RWPE2 (cell line): ENCODE measurements around the gene TCN2.
"Not testable (repeated sequence)": the region's sequence is repeated elsewhere in the genome, so short reads cannot be mapped to it uniquely, and the experiment has no call there.

Experiments
- ATAC-seq: fragments of 200-7000 bp; cut with Tn5 transposase; 3 replicates; pipeline ENCODE4 v1.9.1; 2021; ENCODE audit warnings: low read depth
- DNase-seq: peaks from one replicate; pipeline ENCODE4 v3.0.0-alpha.2; 2020; ENCODE audit warnings: low spot score
- H3K27ac ChIP-seq: fragments of 450-650 bp; 2 replicates; pipeline ENCODE4 v1.5.1; 2017; ENCODE audit warnings: mild to moderate bottlenecking; ENCODE audit not compliant: poor library complexity, severe bottlenecking
- H3K27me3 ChIP-seq: fragments of 250-450 bp; sonication (Bioruptor Pico); 2 replicates; pipeline ENCODE4 v1.5.1; 2021; ENCODE audit warnings: mild to moderate bottlenecking, moderate library complexity; ENCODE audit not compliant: insufficient read depth, poor library complexity, severe bottlenecking
- H3K36me3 ChIP-seq: fragments of 250-450 bp; sonication (Bioruptor Pico); 2 replicates; pipeline ENCODE4 v1.5.1; 2020; ENCODE audit warnings: low read depth, mild to moderate bottlenecking, moderate library complexity
- H3K4me1 ChIP-seq: fragments of 250-450 bp; sonication (Bioruptor Pico); 2 replicates; pipeline ENCODE4 v1.5.1; 2021; ENCODE audit warnings: mild to moderate bottlenecking, moderate library complexity; ENCODE audit not compliant: insufficient read depth, poor library complexity, severe bottlenecking
- H3K4me3 ChIP-seq: fragments of 250-450 bp; sonication (Bioruptor Pico); 2 replicates; pipeline ENCODE4 v1.5.1; 2021; ENCODE audit warnings: mild to moderate bottlenecking, moderate library complexity; ENCODE audit not compliant: severe bottlenecking
- H3K9me3 ChIP-seq: fragments of 250-450 bp; sonication (Bioruptor Pico); 2 replicates; pipeline ENCODE4 v1.5.1; 2021; ENCODE audit warnings: mild to moderate bottlenecking, moderate library complexity; ENCODE audit not compliant: severe bottlenecking
- CTCF ChIP-seq: fragments of 450-650 bp; IDR thresholded peaks from one replicate; pipeline ENCODE4 v1.5.1; 2017; ENCODE audit warnings: mild to moderate bottlenecking, moderate library complexity; ENCODE audit not compliant: poor library complexity, severe bottlenecking

The TCN2 gene

GRCh38 chr22:30614268-30614667 is 7.3 kb downstream of the TCN2 start:
- Histone ChIP-seq H3K36me3 (no peaks in the 10 kb centered on the region), H3K4me3 (no peak overlapping the region)

GRCh38 chr22:30614879-30615278 is 7.9 kb downstream of the TCN2 start:
- Histone ChIP-seq H3K27me3 (no peaks in the 10 kb centered on the region), H3K36me3 (no peaks in the 10 kb centered on the region), H3K4me1 (no peaks in the 10 kb centered on the region), H3K4me3 (no peak overlapping the region), H3K9me3 (no peaks in the 10 kb centered on the region), H3K27ac (no peak overlapping the region)
- ATAC-seq (no peak), DNase-seq (no peak)
- TF ChIP-seq CTCF = no peak

More at GRCh38 chr22:30614268-30614667, 7.3 kb downstream of the TCN2 start:
- DNase-seq (no peak), ATAC-seq (no peak)
- peaks cover 4% of the 10 kb centered on the region for H3K4me1 ChIP-seq
- no peak overlapping the region for H3K27ac ChIP-seq
- no peak for TF ChIP-seq CTCF
- H3K27me3 ChIP-seq = no peaks in the 10 kb centered on the region
- H3K9me3 ChIP-seq = no peaks in the 10 kb centered on the region

DNA sequence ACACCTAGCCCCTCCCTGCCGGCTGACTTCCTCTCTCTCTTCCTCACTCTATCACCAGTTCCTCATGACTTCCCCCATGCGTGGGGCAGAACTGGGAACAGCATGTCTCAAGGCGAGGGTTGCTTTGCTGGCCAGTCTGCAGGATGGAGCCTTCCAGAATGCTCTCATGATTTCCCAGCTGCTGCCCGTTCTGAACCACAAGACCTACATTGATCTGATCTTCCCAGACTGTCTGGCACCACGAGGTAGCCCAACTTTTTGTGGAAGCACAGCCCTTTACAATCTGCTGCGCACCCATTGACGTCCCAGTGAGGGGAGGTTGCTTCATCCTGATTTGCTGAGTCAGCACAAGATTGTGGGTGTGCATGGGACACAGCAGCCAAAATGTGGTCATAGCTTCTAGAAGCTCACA is 8.6 kb downstream of the TCN2 start:
- no peaks in the 10 kb centered on the region for H3K27me3 ChIP-seq
- no peak for TF ChIP-seq CTCF
- no peak overlapping the region for H3K27ac ChIP-seq
- H3K36me3 ChIP-seq = no peaks in the 10 kb centered on the region
- DNase-seq (no peak), ATAC-seq (no peak)
- no peaks in the 10 kb centered on the region for H3K9me3 ChIP-seq
- no peaks in the 10 kb centered on the region for H3K4me1 ChIP-seq
- H3K4me3 ChIP-seq = no peak overlapping the region

DNA sequence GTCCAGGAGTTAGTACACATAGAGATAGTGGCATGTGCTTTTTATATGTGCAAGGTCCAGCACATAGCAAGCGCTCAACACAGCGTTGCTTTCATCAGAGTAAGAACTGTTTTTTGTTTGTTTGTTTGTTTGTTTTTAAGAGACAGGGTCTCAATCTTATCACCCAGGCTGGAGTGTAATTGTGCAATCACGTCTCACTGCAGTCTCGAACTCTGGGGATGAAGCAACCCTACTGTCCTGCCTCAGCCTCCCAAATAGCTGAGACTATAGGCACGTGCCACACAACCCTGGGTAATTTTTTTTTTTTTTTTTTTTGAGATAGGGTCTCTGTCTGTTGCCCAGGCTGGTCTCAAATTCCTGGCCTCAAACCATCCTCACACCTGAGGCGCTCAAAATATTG is 10.8 kb downstream of the TCN2 start:
- no peak for DNase-seq
- ATAC-seq = no peak
- Histone ChIP-seq H3K27me3 (no peaks in the 10 kb centered on the region), H3K4me1 (no peaks in the 10 kb centered on the region), H3K36me3 (no peaks in the 10 kb centered on the region), H3K4me3 (no peak overlapping the region), H3K27ac (no peak overlapping the region), H3K9me3 (no peaks in the 10 kb centered on the region)
- TF ChIP-seq CTCF = no peak

- not testable (repeated sequence) for H3K4me3 ChIP-seq, H3K4me1 ChIP-seq, ATAC-seq, DNase-seq, H3K27me3 ChIP-seq, H3K9me3 ChIP-seq, H3K27ac ChIP-seq, H3K36me3 ChIP-seq
These were observed 12.9 kb downstream of the TCN2 start for GRCh38 chr22:30619909-30620308.
